KMS-11 (cell line): ENCODE data around the gene GDF2.

Experiments
- H2AFZ ChIP-seq: fragments of 200-600 bp; sonication (generic); 2 replicates; pipeline ENCODE4 v1.6.1; 2016; ENCODE audit warnings: antibody characterized with exemption, mixed run types, low read depth
- H3K27ac ChIP-seq: fragments of 200-600 bp; sonication (generic); 2 replicates; pipeline ENCODE4 v1.6.1; 2016; ENCODE audit warnings: mild to moderate bottlenecking, mixed run types
- H3K27me3 ChIP-seq: fragments of 200-600 bp; sonication (generic); 2 replicates; pipeline ENCODE4 v1.6.1; 2017; ENCODE audit warnings: mild to moderate bottlenecking, low read depth, mixed run types, moderate library complexity; ENCODE audit not compliant: insufficient read depth
- H3K36me3 ChIP-seq: fragments of 200-600 bp; sonication (generic); 2 replicates; pipeline ENCODE4 v1.6.1; 2017; ENCODE audit warnings: mild to moderate bottlenecking, mixed run types; ENCODE audit not compliant: insufficient read depth
- H3K4me1 ChIP-seq: fragments of 200-600 bp; sonication (generic); 2 replicates; pipeline ENCODE4 v1.6.1; 2016; ENCODE audit warnings: mild to moderate bottlenecking, low read depth, mixed run types; ENCODE audit not compliant: poor library complexity, severe bottlenecking
- H3K4me2 ChIP-seq: fragments of 200-600 bp; sonication (generic); 2 replicates; pipeline ENCODE4 v1.7.0; 2016; ENCODE audit warnings: mild to moderate bottlenecking, mixed run types
- H3K4me3 ChIP-seq: fragments of 200-600 bp; sonication (generic); IDR thresholded peaks from 2 replicates; pipeline ENCODE4 v1.6.1; 2017; ENCODE audit warnings: low read depth, low read length, mixed read lengths; ENCODE audit not compliant: insufficient read depth
- H3K79me2 ChIP-seq: fragments of 200-600 bp; sonication (generic); 2 replicates; pipeline ENCODE4 v1.6.1; 2016; ENCODE audit warnings: low read depth, mixed run types; ENCODE audit not compliant: insufficient read depth
- H3K9ac ChIP-seq: fragments of 200-600 bp; sonication (generic); 2 replicates; pipeline ENCODE4 v1.6.1; 2016; ENCODE audit warnings: mild to moderate bottlenecking, mixed run types
- H4K20me1 ChIP-seq: fragments of 200-600 bp; sonication (generic); 2 replicates; pipeline ENCODE4 v1.6.1; 2016; ENCODE audit warnings: mild to moderate bottlenecking, mixed run types; ENCODE audit not compliant: insufficient read depth
- TF ChIP-seq, protein P1 (sequence below): fragments of 200-600 bp; sonication (generic); conservative IDR thresholded peaks from 2 replicates; pipeline ENCODE4 v1.6.1; 2017; ENCODE audit warnings: low read depth, mild to moderate bottlenecking, antibody characterized with exemption, low read length, moderate library complexity, mixed read lengths

GDF2 gene

GRCh38 chr10:47350671-47351640 is 28.7 kb downstream of the GDF2 start:
- Histone ChIP-seq H3K27ac (no peak overlapping the region), H3K4me2 (no peak overlapping the region), H3K4me3 (no peak overlapping the region), H4K20me1 (no peaks in the 10 kb centered on the region), H3K4me1 (no peaks in the 10 kb centered on the region), H3K9ac (no peak overlapping the region), H3K27me3 (no peaks in the 10 kb centered on the region), H3K36me3 (no peaks in the 10 kb centered on the region), H3K79me2 (no peaks in the 10 kb centered on the region), H2AFZ (no peak overlapping the region)
- TF ChIP-seq, protein P1, sequence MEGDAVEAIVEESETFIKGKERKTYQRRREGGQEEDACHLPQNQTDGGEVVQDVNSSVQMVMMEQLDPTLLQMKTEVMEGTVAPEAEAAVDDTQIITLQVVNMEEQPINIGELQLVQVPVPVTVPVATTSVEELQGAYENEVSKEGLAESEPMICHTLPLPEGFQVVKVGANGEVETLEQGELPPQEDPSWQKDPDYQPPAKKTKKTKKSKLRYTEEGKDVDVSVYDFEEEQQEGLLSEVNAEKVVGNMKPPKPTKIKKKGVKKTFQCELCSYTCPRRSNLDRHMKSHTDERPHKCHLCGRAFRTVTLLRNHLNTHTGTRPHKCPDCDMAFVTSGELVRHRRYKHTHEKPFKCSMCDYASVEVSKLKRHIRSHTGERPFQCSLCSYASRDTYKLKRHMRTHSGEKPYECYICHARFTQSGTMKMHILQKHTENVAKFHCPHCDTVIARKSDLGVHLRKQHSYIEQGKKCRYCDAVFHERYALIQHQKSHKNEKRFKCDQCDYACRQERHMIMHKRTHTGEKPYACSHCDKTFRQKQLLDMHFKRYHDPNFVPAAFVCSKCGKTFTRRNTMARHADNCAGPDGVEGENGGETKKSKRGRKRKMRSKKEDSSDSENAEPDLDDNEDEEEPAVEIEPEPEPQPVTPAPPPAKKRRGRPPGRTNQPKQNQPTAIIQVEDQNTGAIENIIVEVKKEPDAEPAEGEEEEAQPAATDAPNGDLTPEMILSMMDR, result no peak

DNA sequence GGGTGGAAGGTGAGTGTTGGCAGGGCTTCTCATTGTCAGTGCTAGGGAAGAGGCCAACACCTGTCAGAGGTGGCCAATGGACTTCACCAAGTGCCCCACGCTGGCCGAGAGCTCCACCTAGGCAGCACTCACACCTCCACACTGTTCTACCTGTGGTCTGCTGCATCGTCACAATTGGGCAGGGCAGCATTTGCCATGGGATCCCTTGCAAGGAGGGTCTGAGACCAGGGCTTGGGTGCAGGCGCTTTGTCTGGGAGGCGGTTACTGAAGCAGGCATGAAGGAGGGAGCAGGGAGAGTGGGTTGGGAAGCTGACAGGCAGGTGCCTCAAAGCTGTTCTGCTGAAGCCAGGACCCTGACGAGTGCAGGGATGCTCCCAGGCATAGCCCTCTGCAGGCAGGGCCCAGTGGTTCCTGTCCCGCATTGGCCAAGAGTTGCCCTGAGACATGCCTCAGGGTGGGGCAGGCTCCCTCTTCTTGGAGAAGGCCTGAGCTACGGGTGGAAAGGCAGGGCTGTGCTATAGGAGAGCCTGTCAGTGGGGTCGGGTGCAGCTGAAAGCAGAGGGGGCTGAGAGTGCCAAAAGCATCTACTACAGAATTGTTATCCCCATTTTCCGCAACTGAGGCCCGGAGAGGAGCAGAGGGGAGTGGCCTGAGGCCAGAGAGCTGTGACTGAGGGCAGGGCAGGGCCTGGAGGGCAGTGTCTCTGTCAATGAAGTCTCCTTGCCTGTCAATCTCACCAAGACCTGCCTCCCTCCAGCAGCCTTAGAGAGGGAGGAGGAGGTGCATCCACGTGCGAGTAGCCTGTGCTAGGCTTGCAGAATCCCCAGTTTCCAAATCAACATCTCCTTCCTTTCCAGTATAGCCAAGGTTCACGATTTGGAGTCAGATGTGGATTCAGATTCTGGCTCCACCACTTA is 29.9 kb downstream of the GDF2 start:
- Histone ChIP-seq H4K20me1 (no peaks in the 10 kb centered on the region), H3K36me3 (no peaks in the 10 kb centered on the region), H3K27me3 (no peaks in the 10 kb centered on the region), H3K4me3 (no peak overlapping the region), H3K9ac (no peak overlapping the region), H3K79me2 (no peaks in the 10 kb centered on the region), H3K4me2 (no peak overlapping the region), H3K27ac (no peak overlapping the region), H3K4me1 (no peaks in the 10 kb centered on the region), H2AFZ (no peak overlapping the region)
- TF ChIP-seq, protein P1, result no peak

GRCh38 chr10:47353351-47353750 is 31.1 kb downstream of the GDF2 start:
- TF ChIP-seq, protein P1, result no peak
- H3K9ac ChIP-seq, result no peak overlapping the region
- no peaks in the 10 kb centered on the region for H3K4me1 ChIP-seq
- H3K4me3 ChIP-seq, result no peak overlapping the region
- no peak overlapping the region for H2AFZ ChIP-seq
- no peak overlapping the region for H3K4me2 ChIP-seq
- H3K27ac ChIP-seq, result no peak overlapping the region
- no peaks in the 10 kb centered on the region for H3K27me3 ChIP-seq
- no peaks in the 10 kb centered on the region for H3K36me3 ChIP-seq
- H4K20me1 ChIP-seq, result no peaks in the 10 kb centered on the region
- H3K79me2 ChIP-seq, result no peaks in the 10 kb centered on the region

DNA sequence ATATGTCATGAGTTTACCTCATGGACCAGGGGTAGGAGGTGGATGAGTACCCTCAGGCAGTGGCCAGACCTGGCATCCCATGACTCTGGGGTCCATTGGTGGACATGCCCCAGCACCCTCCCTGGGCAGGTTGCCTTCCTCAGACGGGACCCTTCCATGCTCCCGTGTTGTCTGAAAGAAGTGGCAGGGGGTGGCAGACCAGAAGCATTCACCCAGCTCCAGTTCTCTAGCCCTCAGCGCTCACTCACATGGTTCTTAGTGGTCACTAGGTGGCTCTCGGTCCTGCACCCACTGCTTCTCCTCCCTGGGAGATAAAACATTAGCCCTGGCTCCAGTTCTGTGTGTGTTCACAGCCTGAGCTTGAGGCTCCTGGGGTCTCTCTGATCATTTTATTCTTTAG is 31.9 kb downstream of the GDF2 start:
- Histone ChIP-seq H3K36me3 (no peaks in the 10 kb centered on the region), H3K4me2 (no peak overlapping the region)

More for the DNA sequence above, 31.9 kb downstream of the GDF2 start:
- TF ChIP-seq, protein P1, result no peak
- no peak overlapping the region for H3K4me3 ChIP-seq
- no peaks in the 10 kb centered on the region for H3K4me1 ChIP-seq
- no peaks in the 10 kb centered on the region for H4K20me1 ChIP-seq
- no peaks in the 10 kb centered on the region for H3K79me2 ChIP-seq
- H3K9ac ChIP-seq, result no peak overlapping the region
- no peak overlapping the region for H2AFZ ChIP-seq
- no peak overlapping the region for H3K27ac ChIP-seq
- no peaks in the 10 kb centered on the region for H3K27me3 ChIP-seq
